Activated naive CD4-positive, alpha-beta T cell treated with anti-CD3 and anti-CD28 coated beads for 36 hours (primary cell): ENCODE results near the gene NSMCE3. TPM values are rescaled to one million over a fixed set of nuclear protein-coding genes. Genes with fewer than 3 reads are reported as not detected.
"Not testable (repeated sequence)": the region's sequence is repeated elsewhere in the genome, so short reads cannot be mapped to it uniquely, and the experiment has no call there.

Source experiments
- CTCF ChIA-PET: fragments of 350-600 bp; sonication (Branson Sonifier 250); formaldehyde crosslinking; loops from one replicate; lab custom pipeline; 2021; ENCODE audit warnings: antibody characterized with exemption; lab: Charles Lee
- DNase-seq: peaks from one replicate; pipeline ENCODE4 v3.0.0-alpha.2; 2020
- H3K27ac Mint-ChIP-seq: one replicate; pipeline ENCODE4 v1.8.0; 2021; ENCODE audit warnings: mild to moderate bottlenecking, mixed read lengths
- H3K27me3 Mint-ChIP-seq: one replicate; pipeline ENCODE4 v1.8.0; 2021; ENCODE audit warnings: low read depth, mixed read lengths
- H3K36me3 Mint-ChIP-seq: one replicate; pipeline ENCODE4 v1.8.0; 2021; ENCODE audit warnings: low read depth, mixed read lengths
- H3K4me1 Mint-ChIP-seq: one replicate; pipeline ENCODE4 v1.8.0; 2021; ENCODE audit warnings: low read depth, mixed read lengths
- H3K4me3 Mint-ChIP-seq: one replicate; pipeline ENCODE4 v1.8.0; 2021; ENCODE audit warnings: mild to moderate bottlenecking, moderate library complexity, mixed read lengths
- H3K9me3 Mint-ChIP-seq: one replicate; pipeline ENCODE4 v1.8.0; 2021; ENCODE audit warnings: mixed read lengths
- intact Hi-C: fragments of 100-400 bp; cut with micrococcal nuclease; formaldehyde crosslinking; loops from one replicate; pipeline ENCODE4 v1.15.1; 2023
- total RNA-seq, 2 experiments: library from RNA; stranded (reverse); gene quantifications; one replicate each; pipeline ENCODE4 v1.2.3, GENCODE V29; 2021

The NSMCE3 gene
- total RNA-seq, 2 experiments from 2014 or later, result 6.1 to 6.6 TPM

DNA sequence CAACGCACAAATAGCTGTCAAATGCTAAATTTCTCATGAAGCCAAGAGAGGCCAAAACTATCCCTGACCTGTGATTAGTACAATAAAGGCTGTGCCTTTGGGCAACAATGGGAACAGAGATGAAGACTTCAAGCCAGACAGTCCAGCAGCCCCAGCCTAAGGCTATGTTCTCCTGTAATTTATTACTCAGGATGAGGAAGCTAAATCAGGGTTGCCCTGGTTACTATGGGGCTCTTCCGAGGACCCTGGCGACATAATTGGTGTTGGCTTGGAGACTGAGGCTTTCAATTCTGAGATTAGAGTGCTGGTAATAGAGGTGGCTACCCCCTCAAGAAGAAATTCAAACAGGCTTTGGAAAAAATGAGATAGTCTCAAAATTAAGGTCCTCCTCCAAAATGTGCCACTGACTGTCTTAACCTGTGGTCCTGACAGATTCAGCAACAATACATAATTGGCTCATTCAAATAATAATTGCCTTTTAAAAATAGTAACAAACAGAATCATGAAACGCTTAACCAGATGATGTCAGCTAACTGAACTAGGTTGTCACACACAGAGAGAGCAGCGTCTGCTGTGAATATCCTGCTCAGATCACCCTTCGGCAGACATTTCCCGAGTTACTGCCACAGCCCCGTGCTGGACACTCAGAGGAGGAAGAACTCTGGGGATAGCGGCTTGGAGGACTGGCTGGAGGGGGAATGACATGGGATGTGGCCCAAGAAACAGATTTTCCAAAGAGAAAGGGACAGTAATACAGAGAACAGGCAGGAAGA, 43.0 kb downstream of the NSMCE3 start:
- intact Hi-C loops, result no loop called here
- CTCF ChIA-PET, result no interaction called here
- no peak for DNase-seq
- Mint-ChIP-seq H3K27ac (no peak overlapping the region), H3K27me3 (peaks cover 21% of the 10 kb centered on the region), H3K36me3 (no peaks in the 10 kb centered on the region), H3K4me1 (no peaks in the 10 kb centered on the region), H3K4me3 (no peak overlapping the region), H3K9me3 (no peaks in the 10 kb centered on the region)

DNA sequence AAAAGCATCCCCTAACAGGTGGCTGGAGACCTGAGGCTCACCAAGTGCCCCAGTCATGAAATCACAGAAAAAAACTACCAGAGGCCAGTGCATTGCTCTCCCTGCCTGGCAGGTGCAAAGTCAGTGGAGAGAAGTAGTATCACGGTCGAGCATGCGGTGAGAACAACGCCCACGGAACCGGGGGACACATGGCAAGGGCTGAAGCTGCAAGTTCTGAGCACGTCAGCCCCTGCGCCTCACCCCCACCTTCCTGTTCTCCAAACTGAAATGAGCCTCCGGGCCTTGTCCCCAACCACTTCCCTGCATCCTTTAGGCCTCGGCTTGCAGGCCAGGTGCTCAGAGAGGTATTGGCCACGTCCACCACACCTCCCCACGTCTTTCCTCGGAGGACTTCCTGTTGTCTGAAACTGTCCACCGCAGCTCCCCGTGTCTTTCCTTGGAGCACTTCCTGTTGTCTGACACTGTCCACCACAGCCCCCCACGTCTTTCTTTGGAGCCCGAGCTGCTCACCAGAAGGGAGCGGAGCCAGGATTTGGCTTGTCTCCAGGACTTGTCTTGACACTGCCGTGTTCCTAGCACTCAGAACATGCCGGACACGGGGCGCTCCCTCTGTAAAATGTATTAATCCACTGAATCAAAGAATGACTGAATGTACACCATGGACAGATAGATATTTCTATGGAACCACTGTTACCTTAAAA, 43.9 kb downstream of the NSMCE3 start:
- DNase-seq, result no peak
- Mint-ChIP-seq H3K4me1 (no peaks in the 10 kb centered on the region), H3K4me3 (no peak overlapping the region), H3K27ac (no peak overlapping the region), H3K36me3 (no peaks in the 10 kb centered on the region), H3K9me3 (no peaks in the 10 kb centered on the region), H3K27me3 (peaks cover 21% of the 10 kb centered on the region)
- CTCF ChIA-PET, result no interaction called here
- intact Hi-C loops, result no loop called here

DNA sequence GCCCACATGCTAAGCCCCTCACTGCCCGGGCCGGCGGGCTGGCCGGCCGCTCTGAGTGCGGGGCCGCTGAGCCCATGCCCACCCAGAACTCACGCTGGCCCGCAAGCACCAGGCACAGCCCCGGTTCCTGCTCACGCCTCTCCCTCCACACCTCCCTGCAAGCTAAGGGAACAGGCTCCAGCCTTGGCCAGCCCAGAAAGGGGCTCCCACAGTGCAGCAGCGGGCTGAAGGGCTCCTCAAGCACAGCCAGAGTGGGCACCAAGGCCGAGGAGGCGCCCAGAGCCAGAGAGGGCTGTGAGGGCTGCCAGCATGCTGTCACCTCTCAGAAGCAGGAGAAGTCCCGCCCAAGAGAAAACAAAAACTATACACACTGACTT, 44.6 kb downstream of the NSMCE3 start:
- CTCF ChIA-PET, H3K36me3 Mint-ChIP-seq, H3K4me3 Mint-ChIP-seq, H3K9me3 Mint-ChIP-seq, DNase-seq, intact Hi-C loops, H3K4me1 Mint-ChIP-seq, H3K27ac Mint-ChIP-seq: not testable (repeated sequence)
- H3K27me3 Mint-ChIP-seq, result peaks cover 17% of the 10 kb centered on the region

DNA sequence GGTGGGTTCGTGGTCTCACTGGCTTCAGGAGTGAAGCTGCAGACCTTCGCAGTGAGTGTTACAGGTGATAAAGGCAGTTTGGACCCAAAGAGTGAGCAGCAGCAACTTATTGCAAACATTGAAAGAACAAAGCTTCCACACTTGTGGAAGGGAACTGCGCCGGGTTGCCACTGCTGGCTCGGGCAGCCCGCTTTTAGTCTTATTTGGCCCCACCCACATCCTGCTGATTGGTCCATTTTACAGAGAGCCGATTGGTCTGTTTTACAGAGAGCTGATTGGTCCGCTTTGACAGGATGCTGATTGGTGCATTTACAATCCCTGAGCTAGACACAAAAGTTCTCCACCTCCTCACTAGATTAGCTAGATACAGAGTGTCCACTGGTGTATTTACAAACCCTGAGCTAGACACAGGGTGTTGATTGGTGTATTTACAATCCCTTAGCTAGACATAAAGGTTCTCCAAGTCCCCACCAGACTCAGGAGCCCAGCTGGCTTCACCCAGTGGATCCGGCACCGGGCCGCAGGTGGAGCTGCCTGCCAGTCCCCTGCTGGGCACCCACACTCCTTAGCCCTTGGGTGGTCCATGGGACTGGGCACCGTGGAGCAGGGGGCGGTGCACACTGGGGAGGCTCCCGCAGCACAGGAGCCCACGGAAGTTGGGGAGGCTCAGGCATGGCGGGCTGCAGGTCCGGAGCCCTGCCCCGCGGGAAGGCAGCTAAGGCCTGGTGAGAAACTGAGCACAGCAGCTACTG, 45.2 kb downstream of the NSMCE3 start:
- H3K4me1 Mint-ChIP-seq, CTCF ChIA-PET, H3K4me3 Mint-ChIP-seq, intact Hi-C loops, DNase-seq, H3K36me3 Mint-ChIP-seq, H3K9me3 Mint-ChIP-seq, H3K27ac Mint-ChIP-seq: not testable (repeated sequence)
- peaks cover 12% of the 10 kb centered on the region for H3K27me3 Mint-ChIP-seq

DNA sequence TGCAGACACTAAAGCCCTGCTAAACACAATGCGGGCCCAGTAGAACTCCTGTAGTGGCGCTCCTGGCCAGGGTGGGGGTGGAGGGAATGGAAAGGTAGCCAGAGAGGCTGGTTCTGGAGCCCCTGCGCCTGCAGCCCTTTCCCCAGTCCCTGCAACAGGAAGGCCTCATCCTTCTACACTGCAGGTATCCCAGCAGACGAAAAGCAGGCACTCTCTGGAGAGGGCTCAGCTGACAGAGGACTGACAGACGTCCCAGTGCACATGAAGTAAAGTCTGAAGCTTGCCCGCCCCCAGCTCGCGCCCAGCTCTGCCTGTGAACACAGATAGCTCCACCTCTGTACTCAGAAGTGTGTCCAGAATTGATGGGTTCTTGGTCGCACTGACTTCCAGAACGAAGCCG, 46.0 kb downstream of the NSMCE3 start:
- no peaks in the 10 kb centered on the region for H3K9me3 Mint-ChIP-seq
- H3K4me3 Mint-ChIP-seq, result no peak overlapping the region
- no peaks in the 10 kb centered on the region for H3K4me1 Mint-ChIP-seq
- peaks cover 11% of the 10 kb centered on the region for H3K27me3 Mint-ChIP-seq
- intact Hi-C loops, result no loop called here
- H3K36me3 Mint-ChIP-seq, result no peaks in the 10 kb centered on the region
- no peak for DNase-seq
- CTCF ChIA-PET, result interaction anchor here (0.7 kb wide), 1 partner anchor 19 kb away, joined by 4 read pairs; no protein-coding TSS in a partner anchor
- no peak overlapping the region for H3K27ac Mint-ChIP-seq

DNA sequence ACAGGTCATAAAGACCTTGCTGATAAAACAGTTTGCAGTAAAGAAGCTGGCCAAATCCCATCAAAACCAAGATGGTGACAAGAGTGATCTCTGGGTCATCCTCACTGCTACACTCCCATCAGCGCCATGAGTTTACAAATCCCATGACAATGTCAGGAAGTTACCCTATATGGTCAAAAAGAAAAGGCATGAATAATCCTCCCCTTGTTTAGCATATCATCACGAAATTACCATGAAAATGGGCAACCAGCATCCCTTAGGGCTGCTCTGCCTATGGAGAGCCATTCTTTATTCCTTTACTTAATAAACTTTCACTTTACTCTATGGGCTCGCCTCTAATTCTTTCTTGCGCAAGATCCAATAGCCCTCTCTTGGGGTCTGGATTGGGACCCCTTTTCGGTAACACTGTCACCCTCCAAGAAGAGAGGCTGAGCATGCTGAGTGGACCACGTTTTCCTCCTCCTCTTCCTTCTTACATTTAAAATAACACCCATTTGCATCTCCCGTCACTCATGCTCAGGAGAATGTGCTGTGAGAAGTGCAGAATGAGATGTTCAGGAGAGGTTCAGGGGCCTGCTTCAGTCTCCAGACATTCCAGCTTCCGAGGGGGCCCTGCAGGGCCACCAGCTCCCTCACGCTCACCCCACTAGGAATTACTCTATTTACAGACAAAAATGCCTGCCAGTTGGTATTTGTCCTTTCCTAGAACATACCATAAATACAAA, 47.3 kb downstream of the NSMCE3 start:
- Mint-ChIP-seq H3K36me3 (no peaks in the 10 kb centered on the region), H3K9me3 (no peaks in the 10 kb centered on the region), H3K27ac (no peak overlapping the region), H3K27me3 (peaks cover 8% of the 10 kb centered on the region), H3K4me3 (no peak overlapping the region), H3K4me1 (no peaks in the 10 kb centered on the region)
- intact Hi-C loops, result no loop called here
- CTCF ChIA-PET, result no interaction called here
- DNase-seq, result no peak

DNA sequence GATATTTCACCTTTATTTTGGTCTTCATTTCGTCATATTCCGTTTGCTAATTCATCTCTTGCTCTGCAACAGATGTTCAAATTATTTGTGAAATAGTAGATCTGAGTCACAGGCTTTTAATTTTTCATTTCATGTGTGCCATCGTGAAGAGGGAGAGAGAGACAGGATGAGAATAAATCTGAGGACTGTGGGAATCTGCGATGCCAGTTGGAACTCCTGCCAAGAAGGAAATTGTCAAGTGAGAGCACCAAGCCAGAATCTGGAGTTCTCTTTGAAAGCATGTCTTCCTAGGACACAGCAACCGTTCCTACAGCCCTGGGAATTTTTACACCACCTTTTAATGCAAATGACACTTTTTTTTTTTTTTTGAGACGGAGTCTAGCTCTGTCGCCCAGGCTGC, 48.8 kb downstream of the NSMCE3 start:
- no peak overlapping the region for H3K4me3 Mint-ChIP-seq
- intact Hi-C loops, result no loop called here
- H3K27ac Mint-ChIP-seq, result no peak overlapping the region
- CTCF ChIA-PET, result no interaction called here
- no peaks in the 10 kb centered on the region for H3K4me1 Mint-ChIP-seq
- H3K9me3 Mint-ChIP-seq, result no peaks in the 10 kb centered on the region
- DNase-seq, result no peak
- peaks cover 4% of the 10 kb centered on the region for H3K27me3 Mint-ChIP-seq
- H3K36me3 Mint-ChIP-seq, result no peaks in the 10 kb centered on the region

DNA sequence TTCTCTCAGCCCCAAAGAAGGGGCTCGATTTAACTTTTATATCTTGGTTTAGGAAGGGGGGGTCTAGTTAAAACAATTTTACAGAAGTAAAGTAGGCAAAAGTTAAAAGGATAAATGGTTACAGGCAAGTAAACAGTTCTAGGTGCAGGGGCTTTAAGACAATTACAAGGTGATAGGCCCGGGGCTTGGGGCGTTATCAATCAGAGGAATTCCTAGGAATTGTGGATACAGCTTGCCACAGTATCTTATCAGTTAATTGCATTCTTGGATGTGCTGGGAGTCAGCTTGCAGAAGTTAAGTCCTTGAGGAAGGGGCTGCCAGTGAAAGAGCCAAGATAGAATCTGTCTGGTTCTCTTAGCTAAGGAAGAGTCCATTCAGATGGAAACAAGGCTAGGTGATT, 52.7 kb downstream of the NSMCE3 start:
- H3K36me3 Mint-ChIP-seq, result no peaks in the 10 kb centered on the region
- no peak for DNase-seq
- no peak overlapping the region for H3K27ac Mint-ChIP-seq
- intact Hi-C loops, result no loop called here
- no peaks in the 10 kb centered on the region for H3K9me3 Mint-ChIP-seq
- no peak overlapping the region for H3K4me3 Mint-ChIP-seq
- no peaks in the 10 kb centered on the region for H3K4me1 Mint-ChIP-seq
- peaks cover 5% of the 10 kb centered on the region for H3K27me3 Mint-ChIP-seq
- CTCF ChIA-PET, result no interaction called here
